K562 (cell line): Measurements from ENCODE around the gene BANF2. TPM values are rescaled to one million over a fixed set of nuclear protein-coding genes. Genes with fewer than 3 reads are reported as not detected.

ENCODE experiments used
- ATAC-seq: fragments of 200-7000 bp; cut with Tn5 transposase; 3 replicates; pipeline ENCODE4 v1.9.1; 2020; ENCODE audit warnings: moderate library complexity
- BruUV-seq: library from RNA; stranded (reverse); fragments of 400-500 nt; replicated peaks from 2 replicates; lab custom pipeline; 2021; lab: Mats Ljungman, UMichigan
- CTCF ChIA-PET: fragments of 300-600 bp; formaldehyde crosslinking; extraction: SDS; loops from one replicate; lab custom pipeline; 2021; ENCODE audit warnings: low intra/inter-chr PET ratio; lab: Yijun Ruan, JAX
- POLR2A ChIA-PET: fragments of 300-600, 350-650 bp; sonication (Branson Sonifier 250); formaldehyde crosslinking; extraction: SDS; loops from one replicate; lab custom pipeline; 2021; ENCODE audit warnings: antibody characterized with exemption, inconsistent platforms; lab: Yijun Ruan, JAX
- DNase-seq, 4 experiments: peaks; one replicate each; pipeline versions ENCODE4 v3.0.0 to v3.0.0-alpha.2; 2011 to 2018; ENCODE audit warnings: low spot score in 3 of 4, mixed read lengths in 3 of 4; ENCODE audit errors: extremely low read depth in 1 of 4
- FAIRE-seq: peaks from 2 replicates; lab custom pipeline; 2011; peaks lifted over from hg19 to GRCh38; lab: Jason Lieb, UNC
- H2AFZ ChIP-seq: 2 replicates; pipeline ENCODE4 v1.6.0; 2011; ENCODE audit warnings: low read depth, low read length, control low read depth, inconsistent platforms
- H3K27ac ChIP-seq: fragments of 200-600 bp; 3 replicates; pipeline ENCODE4 v1.8.0; 2011; ENCODE audit warnings: low read depth, mild to moderate bottlenecking, control low read depth, inconsistent platforms, low read length, moderate library complexity, mixed read lengths; ENCODE audit errors: extremely low read depth
- H3K27me3 ChIP-seq, 2 experiments: fragments of 300-600 bp in 1 of 2; 2 replicates in 1 of 2; 3 replicates in 1 of 2; pipeline versions ENCODE4 v1.6.0 to v1.8.0; 2011; ENCODE audit warnings: inconsistent platforms in 2 of 2, low read length in 2 of 2, mild to moderate bottlenecking in 1 of 2, mixed read lengths in 1 of 2, moderate library complexity in 1 of 2; ENCODE audit not compliant: control insufficient read depth in 2 of 2, insufficient read depth in 2 of 2
- H3K36me3 ChIP-seq: fragments of 300-600 bp; 3 replicates; pipeline ENCODE4 v1.8.0; 2011; ENCODE audit warnings: mild to moderate bottlenecking, low read length, inconsistent platforms; ENCODE audit not compliant: control insufficient read depth, insufficient read depth
- H3K4me1 ChIP-seq, 2 experiments: fragments of 200-600 bp in 1 of 2; replicated peaks in 1 of 2; 2 replicates in 1 of 2; 3 replicates in 1 of 2; pipeline versions ENCODE4 v1.5.1 to v1.8.0; 2011; ENCODE audit warnings: inconsistent platforms in 2 of 2, low read length in 2 of 2, mild to moderate bottlenecking in 1 of 2, mixed read lengths in 1 of 2, moderate library complexity in 1 of 2; ENCODE audit not compliant: control insufficient read depth in 2 of 2, insufficient read depth in 2 of 2
- H3K4me2 ChIP-seq: 2 replicates; pipeline ENCODE4 v1.6.1; 2011; ENCODE audit warnings: low read length, control low read depth, inconsistent platforms, mixed read lengths; ENCODE audit not compliant: insufficient read depth
- H3K4me3 ChIP-seq: fragments of 200-600 bp; sonication (generic), shearing (Covaris generic); 2 replicates; pipeline ENCODE4 v1.5.1; 2016; ENCODE audit warnings: control low read depth, inconsistent platforms
- H3K79me2 ChIP-seq: fragments of 200-600 bp; 3 replicates; pipeline ENCODE4 v1.8.0; 2011; ENCODE audit warnings: low read length, inconsistent platforms; ENCODE audit not compliant: control insufficient read depth, insufficient read depth
- H3K9ac ChIP-seq, 2 experiments: 2 replicates each; pipeline versions ENCODE4 v1.6.0 to v1.6.1; 2011; ENCODE audit warnings: low read depth in 2 of 2, low read length in 2 of 2, control low read depth in 1 of 2, inconsistent platforms in 1 of 2, mild to moderate bottlenecking in 1 of 2, mixed read lengths in 1 of 2; ENCODE audit not compliant: insufficient read depth in 1 of 2
- H3K9me1 ChIP-seq: one replicate; pipeline ENCODE4 v1.6.0; 2011; ENCODE audit warnings: inconsistent platforms, mild to moderate bottlenecking, low read length, moderate library complexity; ENCODE audit not compliant: control insufficient read depth, insufficient read depth
- H3K9me3 ChIP-seq: replicated peaks from 2 replicates; pipeline ENCODE4 v1.5.1; 2011; ENCODE audit warnings: low read depth, low read length, inconsistent platforms; ENCODE audit not compliant: control insufficient read depth, insufficient read depth
- H4K20me1 ChIP-seq: replicated peaks from 2 replicates; pipeline ENCODE4 v1.6.1; 2011; ENCODE audit warnings: low read length, inconsistent platforms, mixed read lengths; ENCODE audit not compliant: control insufficient read depth, insufficient read depth
- ETV5 ChIP-seq: sonication (generic); formaldehyde crosslinking; IDR thresholded peaks from 2 replicates; pipeline ENCODE4 v1.4.0; 2020; ENCODE audit warnings: low read depth, mild to moderate bottlenecking, missing genetic modification reagents
- MEF2D ChIP-seq: conservative IDR thresholded peaks from 2 replicates; pipeline ENCODE4 v1.6.1; 2016; ENCODE audit warnings: low read depth, missing genetic modification characterization, missing compliant biosample characterization
- MYBL2 ChIP-seq, 2 experiments: fragments of 450-650 bp in 1 of 2; sonication (generic) in 1 of 2; formaldehyde crosslinking in 1 of 2; IDR thresholded peaks; 2 replicates each; pipeline versions ENCODE4 v1.6.1 to v1.8.1; 2017 to 2022; ENCODE audit warnings: borderline replicate concordance in 1 of 2, inconsistent platforms in 1 of 2, low read depth in 1 of 2, mild to moderate bottlenecking in 1 of 2, missing genetic modification reagents in 1 of 2, moderate library complexity in 1 of 2
- SAFB ChIP-seq: fragments of 200-400 bp; formaldehyde crosslinking; IDR thresholded peaks from 2 replicates; pipeline ENCODE4 v1.6.1; 2017; ENCODE audit warnings: low read depth, low read length, borderline replicate concordance
- TCF3 ChIP-seq: sonication (generic); formaldehyde crosslinking; IDR thresholded peaks from 2 replicates; pipeline ENCODE4 v1.4.0; 2020; ENCODE audit warnings: mild to moderate bottlenecking, missing genetic modification reagents
- ZSCAN29 ChIP-seq: fragments of 450-650 bp; IDR thresholded peaks from 2 replicates; pipeline ENCODE4 v1.6.1; 2017
- WGBS: fragments of 100-300 bp; shearing (Covaris generic); methylation state at CpG from one replicate; pipeline ENCODE4 v1.1.6; 2016; ENCODE audit warnings: low coverage, mixed read lengths; ENCODE audit not compliant: insufficient coverage; ENCODE audit errors: missing lambda C conversion rate; 5-methylcytosine and 5-hydroxymethylcytosine counted together
- in situ Hi-C: fragments of 300-500 bp; cut with MboI; formaldehyde crosslinking; loops from 4 replicates; pipeline ENCODE4 v1.15.0; 2018; ENCODE audit warnings: inconsistent platforms, mixed read lengths
- intact Hi-C: fragments of 100-400 bp; cut with micrococcal nuclease; formaldehyde crosslinking; loops from 2 replicates; pipeline ENCODE4 v1.14.2; 2022
- polyA plus RNA-seq, 8 experiments: library from polyadenylated mRNA; depleted of rRNA in 4 of 8; stranded (reverse) in 5 of 8; unstranded in 3 of 8; fragments of >200 nt; fragmentation: Nextera tagmentation in 2 of 8; fragmentation: Illumina TruSeq in 1 of 8; extraction: Ambion mirVana in 2 of 8; extraction: Trizol in 1 of 8; gene quantifications; 2 replicates each; pipeline versions ENCODE4 v1.2.1 to v1.2.3, GENCODE V29; 2011 to 2014; ENCODE audit warnings: inconsistent platforms in 1 of 8, missing spikeins in 1 of 8
- total RNA-seq, 7 experiments: library from RNA; depleted of rRNA in 6 of 7; stranded (reverse); fragments of >200 nt in 6 of 7; fragmentation: Illumina TruSeq in 2 of 7; extraction: Trizol in 2 of 7; gene quantifications; 2 replicates each; pipeline versions ENCODE4 v1.2.1 to v1.2.3, GENCODE V29; 2011 to 2021; ENCODE audit warnings: low replicate concordance in 1 of 7
- TF ChIP-seq, protein P1 (sequence below): fragments of 450-650 bp; IDR thresholded peaks from 2 replicates; pipeline ENCODE4 v1.7.1; 2018; ENCODE audit warnings: mild to moderate bottlenecking, low read depth; ENCODE audit not compliant: partially characterized antibody
- TF ChIP-seq, protein P2 (sequence below): fragments of 150-350 bp; conservative IDR thresholded peaks from 2 replicates; pipeline ENCODE4 v1.6.1; 2014; ENCODE audit warnings: low read length
- TF ChIP-seq, protein P3 (sequence below): fragments of 250-450 bp; sonication (Bioruptor Pico); IDR thresholded peaks from 2 replicates; pipeline ENCODE4 v1.8.0; 2022; ENCODE audit warnings: inconsistent platforms, mild to moderate bottlenecking, moderate library complexity, borderline replicate concordance
- TF ChIP-seq, protein P4 (sequence below): fragments of 200-800 bp; sonication (Bioruptor generic); IDR thresholded peaks from 2 replicates; pipeline ENCODE4 v1.6.1; 2017; ENCODE audit warnings: missing genetic modification characterization, missing compliant biosample characterization

BANF2 gene
- total and polyA plus RNA-seq, 9 of the 15 experiments (the other 6 are each of a cell fraction or from before 2014, with no cell fraction given), result not detected

DNA sequence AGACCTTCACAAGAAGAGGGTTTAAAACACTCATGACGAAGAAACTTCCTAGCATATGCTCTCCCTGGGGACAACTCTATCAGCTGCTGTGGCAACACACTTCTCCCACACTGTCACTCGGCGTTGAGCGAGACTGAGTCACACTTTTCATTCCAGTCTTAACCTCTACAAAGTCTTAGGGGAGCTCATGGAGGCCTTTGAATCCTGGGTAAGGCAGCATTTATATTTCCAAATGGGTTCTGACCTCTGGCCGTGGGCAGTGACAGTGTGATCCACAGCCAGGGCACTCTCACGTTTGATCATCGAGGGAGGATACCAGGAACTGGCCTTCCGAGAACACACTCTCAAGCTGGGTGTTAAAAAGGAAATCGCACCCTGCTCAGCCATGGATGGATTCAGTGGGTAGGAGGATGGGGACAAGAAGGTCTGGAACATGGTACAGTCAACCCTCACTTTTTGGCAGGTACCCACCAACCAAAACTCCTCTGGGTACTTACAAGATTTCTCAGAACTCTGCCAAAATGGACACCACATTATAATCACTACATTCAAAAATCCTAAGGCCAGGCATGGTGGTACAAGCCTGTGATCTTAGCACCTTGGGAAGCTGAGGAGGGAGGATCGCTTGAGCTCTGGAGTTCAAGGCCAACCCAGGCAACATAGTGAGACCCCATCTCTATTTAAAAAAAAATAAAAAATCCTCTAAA lies 37.3 kb upstream of the BANF2 start:
- 0 out of 2 replicates have a peak, but pooled peaks cover 2% of the 10 kb centered on the region for H4K20me1 ChIP-seq
- no TSS peak for BruUV-seq
- no peak overlapping the region for H3K4me2 ChIP-seq
- WGBS, result 41% methylated on average over 10 of the region's 10 CpGs
- FAIRE-seq (no peak), DNase-seq (no peak), ATAC-seq (no peak; the same call in 2 of the 3 replicates)
- ChIA-PET CTCF (no interaction called here), POLR2A (no interaction called here)
- no peak overlapping the region for H2AFZ ChIP-seq
- H3K9ac ChIP-seq, result peak overlapping the region in 1 of 2 experiments; percentile 64; a peak in 1 of 4 replicates
- intact Hi-C loops, result no loop called here
- no peaks in the 10 kb centered on the region for H3K27me3 ChIP-seq
- H3K27ac ChIP-seq, result no peak overlapping the region
- no peaks in the 10 kb centered on the region; a peak in 3 of 5 replicates for H3K4me1 ChIP-seq
- in situ Hi-C loops, result no loop called here
- H3K4me3 ChIP-seq, result no peak overlapping the region
- peaks cover 38% of the 10 kb centered on the region for H3K79me2 ChIP-seq
- H3K36me3 ChIP-seq, result peaks cover 17% of the 10 kb centered on the region; the same call in 1 of the 3 replicates
- H3K9me3 ChIP-seq, result 0 out of 2 replicates have a peak, but pooled peaks cover 2% of the 10 kb centered on the region
- H3K9me1 ChIP-seq, result peaks cover 3% of the 10 kb centered on the region
- TF ChIP-seq ZSCAN29, result no peak
- TF ChIP-seq, protein P1, sequence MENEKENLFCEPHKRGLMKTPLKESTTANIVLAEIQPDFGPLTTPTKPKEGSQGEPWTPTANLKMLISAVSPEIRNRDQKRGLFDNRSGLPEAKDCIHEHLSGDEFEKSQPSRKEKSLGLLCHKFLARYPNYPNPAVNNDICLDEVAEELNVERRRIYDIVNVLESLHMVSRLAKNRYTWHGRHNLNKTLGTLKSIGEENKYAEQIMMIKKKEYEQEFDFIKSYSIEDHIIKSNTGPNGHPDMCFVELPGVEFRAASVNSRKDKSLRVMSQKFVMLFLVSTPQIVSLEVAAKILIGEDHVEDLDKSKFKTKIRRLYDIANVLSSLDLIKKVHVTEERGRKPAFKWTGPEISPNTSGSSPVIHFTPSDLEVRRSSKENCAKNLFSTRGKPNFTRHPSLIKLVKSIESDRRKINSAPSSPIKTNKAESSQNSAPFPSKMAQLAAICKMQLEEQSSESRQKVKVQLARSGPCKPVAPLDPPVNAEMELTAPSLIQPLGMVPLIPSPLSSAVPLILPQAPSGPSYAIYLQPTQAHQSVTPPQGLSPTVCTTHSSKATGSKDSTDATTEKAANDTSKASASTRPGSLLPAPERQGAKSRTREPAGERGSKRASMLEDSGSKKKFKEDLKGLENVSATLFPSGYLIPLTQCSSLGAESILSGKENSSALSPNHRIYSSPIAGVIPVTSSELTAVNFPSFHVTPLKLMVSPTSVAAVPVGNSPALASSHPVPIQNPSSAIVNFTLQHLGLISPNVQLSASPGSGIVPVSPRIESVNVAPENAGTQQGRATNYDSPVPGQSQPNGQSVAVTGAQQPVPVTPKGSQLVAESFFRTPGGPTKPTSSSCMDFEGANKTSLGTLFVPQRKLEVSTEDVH, result no peak
- no peak for TF ChIP-seq TCF3 (CRISPR knock-in tag)
- TF ChIP-seq, protein P2, sequence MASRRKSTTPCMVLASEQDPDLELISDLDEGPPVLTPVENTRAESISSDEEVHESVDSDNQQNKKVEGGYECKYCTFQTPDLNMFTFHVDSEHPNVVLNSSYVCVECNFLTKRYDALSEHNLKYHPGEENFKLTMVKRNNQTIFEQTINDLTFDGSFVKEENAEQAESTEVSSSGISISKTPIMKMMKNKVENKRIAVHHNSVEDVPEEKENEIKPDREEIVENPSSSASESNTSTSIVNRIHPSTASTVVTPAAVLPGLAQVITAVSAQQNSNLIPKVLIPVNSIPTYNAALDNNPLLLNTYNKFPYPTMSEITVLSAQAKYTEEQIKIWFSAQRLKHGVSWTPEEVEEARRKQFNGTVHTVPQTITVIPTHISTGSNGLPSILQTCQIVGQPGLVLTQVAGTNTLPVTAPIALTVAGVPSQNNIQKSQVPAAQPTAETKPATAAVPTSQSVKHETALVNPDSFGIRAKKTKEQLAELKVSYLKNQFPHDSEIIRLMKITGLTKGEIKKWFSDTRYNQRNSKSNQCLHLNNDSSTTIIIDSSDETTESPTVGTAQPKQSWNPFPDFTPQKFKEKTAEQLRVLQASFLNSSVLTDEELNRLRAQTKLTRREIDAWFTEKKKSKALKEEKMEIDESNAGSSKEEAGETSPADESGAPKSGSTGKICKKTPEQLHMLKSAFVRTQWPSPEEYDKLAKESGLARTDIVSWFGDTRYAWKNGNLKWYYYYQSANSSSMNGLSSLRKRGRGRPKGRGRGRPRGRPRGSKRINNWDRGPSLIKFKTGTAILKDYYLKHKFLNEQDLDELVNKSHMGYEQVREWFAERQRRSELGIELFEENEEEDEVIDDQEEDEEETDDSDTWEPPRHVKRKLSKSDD, result no peak
- no peak for TF ChIP-seq MYBL2 (IDR thresholded peaks at IDR 0.05; ENCODE audit: low read depth)
- no peak for TF ChIP-seq MYBL2 (CRISPR knock-in tag; IDR thresholded peaks at IDR 0.05; ENCODE audit: borderline replicate concordance)
- no peak for TF ChIP-seq SAFB
- TF ChIP-seq, protein P3, sequence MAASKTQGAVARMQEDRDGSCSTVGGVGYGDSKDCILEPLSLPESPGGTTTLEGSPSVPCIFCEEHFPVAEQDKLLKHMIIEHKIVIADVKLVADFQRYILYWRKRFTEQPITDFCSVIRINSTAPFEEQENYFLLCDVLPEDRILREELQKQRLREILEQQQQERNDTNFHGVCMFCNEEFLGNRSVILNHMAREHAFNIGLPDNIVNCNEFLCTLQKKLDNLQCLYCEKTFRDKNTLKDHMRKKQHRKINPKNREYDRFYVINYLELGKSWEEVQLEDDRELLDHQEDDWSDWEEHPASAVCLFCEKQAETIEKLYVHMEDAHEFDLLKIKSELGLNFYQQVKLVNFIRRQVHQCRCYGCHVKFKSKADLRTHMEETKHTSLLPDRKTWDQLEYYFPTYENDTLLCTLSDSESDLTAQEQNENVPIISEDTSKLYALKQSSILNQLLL (CRISPR knock-in tag), result no peak
- TF ChIP-seq, protein P4, sequence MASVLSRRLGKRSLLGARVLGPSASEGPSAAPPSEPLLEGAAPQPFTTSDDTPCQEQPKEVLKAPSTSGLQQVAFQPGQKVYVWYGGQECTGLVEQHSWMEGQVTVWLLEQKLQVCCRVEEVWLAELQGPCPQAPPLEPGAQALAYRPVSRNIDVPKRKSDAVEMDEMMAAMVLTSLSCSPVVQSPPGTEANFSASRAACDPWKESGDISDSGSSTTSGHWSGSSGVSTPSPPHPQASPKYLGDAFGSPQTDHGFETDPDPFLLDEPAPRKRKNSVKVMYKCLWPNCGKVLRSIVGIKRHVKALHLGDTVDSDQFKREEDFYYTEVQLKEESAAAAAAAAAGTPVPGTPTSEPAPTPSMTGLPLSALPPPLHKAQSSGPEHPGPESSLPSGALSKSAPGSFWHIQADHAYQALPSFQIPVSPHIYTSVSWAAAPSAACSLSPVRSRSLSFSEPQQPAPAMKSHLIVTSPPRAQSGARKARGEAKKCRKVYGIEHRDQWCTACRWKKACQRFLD (CRISPR knock-in tag), result no peak
- TF ChIP-seq MEF2D (tag), result no peak
- TF ChIP-seq ETV5 (CRISPR knock-in tag), result no peak
